Skeletal muscle satellite cell (primary cell): ENCODE results near the gene SRCIN1.

Source experiments
- H3K27me3 ChIP-seq: 2 replicates; pipeline ENCODE4 v1.7.0; 2013; ENCODE audit warnings: low read length; ENCODE audit not compliant: control insufficient read depth, insufficient read depth
- H3K36me3 ChIP-seq: 2 replicates; pipeline ENCODE4 v1.7.0; 2013; ENCODE audit warnings: mild to moderate bottlenecking, control low read depth, low read length; ENCODE audit not compliant: insufficient read depth
- H3K4me1 ChIP-seq: 2 replicates; pipeline ENCODE4 v1.7.0; 2013; ENCODE audit warnings: low read length; ENCODE audit not compliant: control insufficient read depth, insufficient read depth
- H3K4me2 ChIP-seq: 2 replicates; pipeline ENCODE4 v1.7.0; 2013; ENCODE audit warnings: mild to moderate bottlenecking, low read length
- H3K4me3 ChIP-seq: 2 replicates; pipeline ENCODE4 v1.7.0; 2013; ENCODE audit warnings: low read length
- H3K9ac ChIP-seq: 2 replicates; pipeline ENCODE4 v1.7.0; 2013; ENCODE audit warnings: mild to moderate bottlenecking, low read depth, low read length, moderate library complexity
- H3K9me3 ChIP-seq: replicated peaks from 2 replicates; pipeline ENCODE4 v1.7.0; 2013; ENCODE audit warnings: mild to moderate bottlenecking, control low read depth, low read length

SRCIN1 gene

GRCh38 chr17:38574712-38575111, 31.0 kb downstream of the SRCIN1 start:
- Histone ChIP-seq H3K9me3 (no peaks in the 10 kb centered on the region), H3K4me2 (no peak overlapping the region), H3K4me1 (peaks cover 3% of the 10 kb centered on the region), H3K9ac (no peak overlapping the region), H3K36me3 (no peaks in the 10 kb centered on the region), H3K4me3 (no peak overlapping the region), H3K27me3 (peaks cover 92% of the 10 kb centered on the region)

DNA sequence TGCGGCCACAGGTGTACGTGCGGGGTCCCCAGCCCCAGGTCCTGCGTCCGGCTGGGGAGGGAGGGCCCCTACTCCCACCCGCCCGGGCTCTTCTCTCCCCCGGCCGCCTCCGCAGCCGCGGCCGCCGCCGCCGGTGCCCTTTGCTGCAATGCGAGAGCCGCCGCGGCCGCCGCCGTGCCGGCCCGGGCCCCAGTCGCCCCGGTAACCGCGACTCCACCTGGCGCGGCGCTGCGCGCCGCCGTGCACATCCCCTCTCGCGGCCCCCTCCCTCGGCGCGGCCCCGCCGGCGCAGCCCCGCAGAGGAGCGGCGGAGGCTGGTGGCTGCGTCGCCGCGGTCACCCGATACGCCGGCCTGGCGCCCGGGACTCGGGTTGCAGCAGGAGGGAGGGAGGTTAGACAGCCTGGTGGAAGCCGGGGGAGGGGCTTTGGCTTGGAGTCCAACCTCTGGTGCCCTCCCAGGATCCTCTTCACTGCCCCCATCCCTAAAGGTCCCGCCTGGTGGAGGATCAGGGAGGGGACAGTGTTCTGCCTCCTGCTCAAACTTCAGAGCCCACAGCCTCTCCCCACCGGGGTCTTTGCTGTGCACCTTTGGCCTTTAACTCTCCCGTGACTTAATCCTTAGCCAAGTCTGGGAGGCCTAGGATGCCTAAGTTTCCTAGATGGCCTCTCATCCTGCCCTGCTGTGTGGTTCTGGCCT, 32.9 kb downstream of the SRCIN1 start:
- H3K9me3 ChIP-seq: no peaks in the 10 kb centered on the region
- H3K9ac ChIP-seq: no peak overlapping the region
- no peaks in the 10 kb centered on the region for H3K4me1 ChIP-seq
- no peak overlapping the region for H3K4me3 ChIP-seq
- H3K36me3 ChIP-seq: no peaks in the 10 kb centered on the region
- H3K4me2 ChIP-seq: peak overlapping the region; percentile 44
- peaks cover 94% of the 10 kb centered on the region for H3K27me3 ChIP-seq

DNA sequence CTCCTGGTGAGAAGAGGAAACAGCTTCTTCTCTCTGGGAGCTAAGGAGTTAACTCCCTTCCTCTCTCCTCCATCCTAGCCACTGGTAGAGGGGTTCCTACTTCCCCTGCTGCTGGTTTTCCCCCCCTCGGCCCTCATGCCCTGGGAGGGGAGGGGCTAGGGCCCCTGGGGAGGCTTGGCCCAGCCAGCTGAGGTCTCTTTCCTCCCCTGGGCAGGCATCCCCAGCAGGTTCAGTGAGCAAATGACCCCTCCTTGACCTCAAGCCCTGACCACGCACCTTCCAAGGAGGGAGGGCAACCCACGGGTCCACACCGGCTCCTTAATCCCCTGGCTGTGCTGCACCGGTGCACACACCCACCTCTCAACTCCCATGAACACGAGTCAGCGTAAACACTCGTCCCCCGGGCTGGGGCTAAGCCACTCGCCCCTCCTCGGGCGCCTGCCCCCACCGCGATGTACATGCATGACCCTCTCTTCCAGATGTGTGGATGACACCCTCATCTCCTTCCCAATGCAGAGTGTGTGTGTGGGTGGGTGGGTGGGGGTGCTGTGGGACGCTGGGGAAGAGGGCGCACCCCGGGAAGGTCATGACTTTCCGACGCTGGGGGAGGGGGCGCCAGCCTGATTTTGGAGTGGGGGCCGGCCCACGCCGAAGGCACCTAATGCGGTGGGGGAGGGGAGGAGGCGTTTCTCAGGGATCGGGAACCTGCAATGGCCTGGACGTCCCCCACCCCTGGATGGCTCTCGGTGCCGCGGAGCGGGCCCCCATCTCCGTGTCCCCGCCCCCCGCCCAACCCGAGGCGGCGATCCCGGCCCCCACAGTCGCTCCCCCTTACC, 33.7 kb downstream of the SRCIN1 start:
- H3K27me3 ChIP-seq: peaks cover 94% of the 10 kb centered on the region
- no peaks in the 10 kb centered on the region for H3K36me3 ChIP-seq
- no peak overlapping the region for H3K4me3 ChIP-seq
- H3K9me3 ChIP-seq: no peaks in the 10 kb centered on the region
- H3K4me2 ChIP-seq: no peak overlapping the region
- no peak overlapping the region for H3K9ac ChIP-seq
- H3K4me1 ChIP-seq: no peaks in the 10 kb centered on the region

GRCh38 chr17:38569701-38570512, 35.8 kb downstream of the SRCIN1 start:
- no peak overlapping the region for H3K9ac ChIP-seq
- peaks cover 96% of the 10 kb centered on the region for H3K27me3 ChIP-seq
- H3K4me2 ChIP-seq: no peak overlapping the region
- no peaks in the 10 kb centered on the region for H3K4me1 ChIP-seq
- no peak overlapping the region for H3K4me3 ChIP-seq
- H3K36me3 ChIP-seq: no peaks in the 10 kb centered on the region
- no peaks in the 10 kb centered on the region for H3K9me3 ChIP-seq

DNA sequence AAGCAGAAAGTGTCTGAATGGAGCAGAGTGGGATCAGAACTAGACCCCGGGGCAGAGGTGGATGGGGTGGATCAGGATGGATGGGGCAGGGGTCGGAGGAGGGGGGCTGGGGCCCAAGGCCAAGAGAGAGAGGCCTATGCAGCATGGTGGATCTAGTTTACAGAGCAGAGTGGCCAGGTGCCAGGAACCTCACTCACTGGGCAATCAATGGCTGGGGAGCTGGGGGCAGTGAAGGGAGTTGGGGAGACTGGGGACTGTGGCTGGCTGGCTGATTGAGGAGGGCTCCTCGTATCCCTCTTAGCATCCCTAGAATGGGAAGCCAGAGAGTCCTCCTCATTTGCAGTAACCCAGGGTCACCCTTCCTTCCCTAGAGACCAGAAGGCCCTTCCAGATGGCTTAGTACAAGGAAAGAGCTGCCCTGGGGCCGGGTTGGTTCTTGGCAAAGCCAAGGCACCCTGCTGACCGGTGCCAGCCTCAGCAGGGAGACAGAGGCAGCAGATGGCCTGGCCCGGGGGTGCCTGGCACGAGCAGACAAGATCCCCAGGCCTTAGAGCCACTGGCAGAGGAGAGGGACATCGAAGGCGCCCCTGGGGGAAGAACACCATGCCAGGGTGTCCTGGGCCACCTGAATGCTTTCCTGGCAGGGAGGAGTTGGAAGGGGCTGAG, 36.8 kb downstream of the SRCIN1 start:
- Histone ChIP-seq H3K9me3 (no peaks in the 10 kb centered on the region), H3K27me3 (peaks cover 94% of the 10 kb centered on the region), H3K36me3 (no peaks in the 10 kb centered on the region), H3K4me2 (no peak overlapping the region), H3K4me3 (no peak overlapping the region), H3K4me1 (no peaks in the 10 kb centered on the region), H3K9ac (no peak overlapping the region)

- Histone ChIP-seq H3K36me3 (no peaks in the 10 kb centered on the region), H3K4me3 (no peak overlapping the region), H3K9ac (no peak overlapping the region), H3K27me3 (peaks cover 94% of the 10 kb centered on the region), H3K9me3 (no peaks in the 10 kb centered on the region), H3K4me1 (no peaks in the 10 kb centered on the region), H3K4me2 (no peak overlapping the region)
These were observed 37.5 kb downstream of the SRCIN1 start for GRCh38 chr17:38568274-38568673.

DNA sequence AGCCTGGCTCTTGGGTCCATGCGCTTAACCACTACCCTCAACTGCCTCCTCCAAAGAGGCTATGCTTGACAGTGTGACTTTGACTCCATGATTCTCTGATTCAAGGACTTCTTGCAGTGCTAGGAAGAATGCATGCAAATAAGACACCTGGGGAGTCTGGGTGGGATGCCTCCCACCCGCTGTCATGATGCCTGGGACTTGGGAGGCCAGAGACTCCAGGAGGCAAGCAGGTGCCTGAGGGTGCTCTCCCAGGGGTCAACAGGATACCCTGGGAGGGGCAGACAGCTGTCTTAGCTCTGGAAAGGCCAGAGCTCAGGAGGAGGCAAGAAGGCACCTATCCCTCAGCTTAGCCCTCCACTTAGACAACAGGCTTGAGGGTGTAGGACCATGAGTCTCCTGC, 38.4 kb downstream of the SRCIN1 start:
- H3K4me3 ChIP-seq: no peak overlapping the region
- H3K9ac ChIP-seq: no peak overlapping the region
- peaks cover 96% of the 10 kb centered on the region for H3K27me3 ChIP-seq
- H3K4me2 ChIP-seq: no peak overlapping the region
- H3K4me1 ChIP-seq: no peaks in the 10 kb centered on the region
- no peaks in the 10 kb centered on the region for H3K9me3 ChIP-seq
- H3K36me3 ChIP-seq: no peaks in the 10 kb centered on the region

DNA sequence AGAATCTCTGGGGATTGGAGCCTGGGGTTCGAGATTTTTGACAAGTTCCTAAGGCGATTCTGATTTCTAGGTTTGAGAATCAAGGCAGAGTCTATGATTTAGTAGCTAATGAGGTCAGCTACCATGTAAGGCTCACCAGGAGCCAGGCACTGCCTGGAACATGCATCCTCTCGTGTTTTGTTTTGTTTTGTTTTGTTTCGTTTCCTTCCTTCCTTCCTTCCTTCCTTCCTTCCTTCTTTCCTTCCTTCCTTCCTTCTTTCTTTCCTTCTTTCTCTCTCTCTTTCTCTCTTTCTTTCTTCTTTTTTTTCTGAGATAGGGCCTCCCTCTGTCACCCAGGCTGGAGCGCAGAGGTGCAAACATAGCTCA, 39.1 kb downstream of the SRCIN1 start:
- no peak overlapping the region for H3K4me2 ChIP-seq
- peaks cover 98% of the 10 kb centered on the region for H3K27me3 ChIP-seq
- no peak overlapping the region for H3K9ac ChIP-seq
- no peaks in the 10 kb centered on the region for H3K36me3 ChIP-seq
- no peaks in the 10 kb centered on the region for H3K4me1 ChIP-seq
- H3K9me3 ChIP-seq: no peaks in the 10 kb centered on the region
- H3K4me3 ChIP-seq: no peak overlapping the region

DNA sequence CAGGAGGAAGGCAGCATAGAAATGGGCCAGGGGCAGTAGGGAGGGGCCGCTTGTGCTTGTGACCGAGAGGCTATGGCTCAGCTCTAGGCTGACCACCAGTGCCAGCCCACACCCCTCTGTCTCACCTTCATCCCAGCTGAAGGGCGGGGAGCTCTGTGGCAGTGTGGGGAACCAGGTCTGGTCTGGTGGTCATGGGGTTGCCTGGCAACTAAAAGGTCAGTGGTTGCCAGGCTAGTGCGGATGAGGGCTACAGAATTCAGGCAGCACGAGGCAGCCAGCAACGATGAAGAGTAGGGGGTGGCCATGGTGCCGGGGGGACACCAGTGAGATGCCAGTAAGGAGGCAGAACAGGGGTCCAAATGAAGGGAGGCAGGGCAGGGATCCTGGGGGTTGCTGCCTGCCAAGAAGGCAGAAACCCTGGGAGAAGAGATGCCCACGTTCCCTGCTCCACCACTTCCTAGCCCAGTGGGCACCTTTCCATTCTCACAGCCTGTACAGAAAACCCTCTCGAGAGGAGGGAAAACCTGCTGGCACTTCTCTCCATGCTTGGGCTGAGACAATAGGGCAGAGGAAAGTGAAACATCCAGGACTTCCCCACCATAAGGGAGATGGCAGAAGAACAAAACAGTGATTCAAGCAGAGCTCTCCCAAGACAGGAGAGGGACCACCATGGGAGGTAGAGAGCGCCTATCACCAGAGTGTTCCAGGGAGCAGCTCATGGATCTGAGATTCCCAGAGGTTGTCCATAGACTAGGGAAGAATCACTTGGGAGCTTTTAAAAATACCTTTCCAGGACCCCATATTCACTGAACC, 39.7 kb downstream of the SRCIN1 start:
- Histone ChIP-seq H3K27me3 (peaks cover 98% of the 10 kb centered on the region), H3K4me1 (no peaks in the 10 kb centered on the region), H3K4me3 (no peak overlapping the region), H3K4me2 (no peak overlapping the region), H3K36me3 (no peaks in the 10 kb centered on the region), H3K9ac (no peak overlapping the region), H3K9me3 (no peaks in the 10 kb centered on the region)

GRCh38 chr17:38564869-38565268, 40.9 kb downstream of the SRCIN1 start:
- peaks cover 98% of the 10 kb centered on the region for H3K27me3 ChIP-seq

More at GRCh38 chr17:38564869-38565268, 40.9 kb downstream of the SRCIN1 start:
- Histone ChIP-seq H3K4me3 (no peak overlapping the region), H3K4me1 (no peaks in the 10 kb centered on the region), H3K4me2 (no peak overlapping the region), H3K9me3 (no peaks in the 10 kb centered on the region), H3K9ac (no peak overlapping the region), H3K36me3 (no peaks in the 10 kb centered on the region)
